Loucy (cell line): ENCODE results near the gene ANGPTL2.

ENCODE experiments used
- H2AFZ ChIP-seq: fragments of 200-600 bp; sonication (generic); 2 replicates; pipeline ENCODE4 v1.6.0; 2016; ENCODE audit warnings: antibody characterized with exemption, mild to moderate bottlenecking, low read length, moderate library complexity
- H3F3A ChIP-seq: fragments of 200-600 bp; 2 replicates; pipeline ENCODE4 v1.6.0; 2016; ENCODE audit warnings: antibody characterized with exemption, low read depth, mild to moderate bottlenecking
- H3K27me3 ChIP-seq: fragments of 200-600 bp; sonication (generic); 2 replicates; pipeline ENCODE4 v1.6.1; 2014; ENCODE audit warnings: low read length, mild to moderate bottlenecking; ENCODE audit not compliant: insufficient read depth, poor library complexity, severe bottlenecking
- H3K36me3 ChIP-seq: fragments of 200-600 bp; sonication (generic); 2 replicates; pipeline ENCODE4 v1.6.1; 2016; ENCODE audit warnings: low read length; ENCODE audit not compliant: insufficient read depth
- H3K4me1 ChIP-seq: fragments of 200-600 bp; sonication (generic); 2 replicates; pipeline ENCODE4 v1.5.1; 2014; ENCODE audit warnings: low read length, mild to moderate bottlenecking; ENCODE audit not compliant: insufficient read depth, poor library complexity, severe bottlenecking
- H3K4me2 ChIP-seq: fragments of 200-600 bp; sonication (generic); 2 replicates; pipeline ENCODE4 v1.6.0; 2014; ENCODE audit warnings: antibody characterized with exemption, low read length, low read depth, mild to moderate bottlenecking; ENCODE audit not compliant: poor library complexity, severe bottlenecking
- H3K4me3 ChIP-seq: fragments of 200-600 bp; sonication (generic); 2 replicates; pipeline ENCODE4 v1.5.1; 2014; ENCODE audit warnings: low read length, mild to moderate bottlenecking, mixed read lengths; ENCODE audit not compliant: poor library complexity, severe bottlenecking
- H3K79me2 ChIP-seq: fragments of 200-600 bp; sonication (generic); 2 replicates; pipeline ENCODE4 v1.6.1; 2014; ENCODE audit warnings: low read length; ENCODE audit not compliant: insufficient read depth
- H3K9ac ChIP-seq: fragments of 200-600 bp; sonication (generic); 2 replicates; pipeline ENCODE4 v1.6.0; 2014; ENCODE audit warnings: mild to moderate bottlenecking, low read depth, low read length, moderate library complexity; ENCODE audit not compliant: poor library complexity, severe bottlenecking
- H3K9me2 ChIP-seq: fragments of 200-600 bp; sonication (generic); replicated peaks from 2 replicates; pipeline ENCODE4 v1.6.1; 2016; ENCODE audit warnings: low read depth, low read length, mixed read lengths
- H3K9me3 ChIP-seq: fragments of 200-600 bp; sonication (generic); 2 replicates; pipeline ENCODE4 v1.6.1; 2014; ENCODE audit warnings: mild to moderate bottlenecking, antibody characterized with exemption, low read length, low read depth; ENCODE audit not compliant: insufficient read depth
- H4K20me1 ChIP-seq: fragments of 200-600 bp; sonication (generic); 2 replicates; pipeline ENCODE4 v1.6.0; 2014; ENCODE audit warnings: antibody characterized with exemption, low read length, mild to moderate bottlenecking; ENCODE audit not compliant: insufficient read depth, poor library complexity, severe bottlenecking
- CTCF ChIP-seq: fragments of 200-600 bp; sonication (generic); conservative IDR thresholded peaks from 2 replicates; pipeline ENCODE4 v1.5.1; 2014; ENCODE audit warnings: mild to moderate bottlenecking, antibody characterized with exemption, low read length
- EZH2phosphoT487 ChIP-seq: fragments of 200-600 bp; IDR thresholded peaks from 2 replicates; pipeline ENCODE4 v1.6.1; 2018; ENCODE audit warnings: antibody characterized with exemption, mild to moderate bottlenecking, moderate library complexity, borderline replicate concordance

ANGPTL2 gene

GRCh38 chr9:127121628-127122175 is 733 bp downstream of the ANGPTL2 start:
- H3K27me3 ChIP-seq: no peaks in the 10 kb centered on the region

GRCh38 chr9:127119320-127119709 is 3.1 kb downstream of the ANGPTL2 start:
- no peaks in the 10 kb centered on the region for H4K20me1 ChIP-seq
- H2AFZ ChIP-seq: no peak overlapping the region
- H3K9me3 ChIP-seq: no peaks in the 10 kb centered on the region
- no peaks in the 10 kb centered on the region for H3K27me3 ChIP-seq
- peaks cover 17% of the 10 kb centered on the region for H3K4me1 ChIP-seq
- no peaks in the 10 kb centered on the region for H3F3A ChIP-seq
- H3K79me2 ChIP-seq: no peaks in the 10 kb centered on the region
- no peak overlapping the region for H3K4me3 ChIP-seq
- TF ChIP-seq CTCF: no peak
- no peak for TF ChIP-seq EZH2phosphoT487
- no peak overlapping the region for H3K4me2 ChIP-seq
- H3K36me3 ChIP-seq: no peaks in the 10 kb centered on the region
- no peak overlapping the region for H3K9ac ChIP-seq
- no peaks in the 10 kb centered on the region for H3K9me2 ChIP-seq

More at GRCh38 chr9:127121628-127122175, 733 bp downstream of the ANGPTL2 start:
- Histone ChIP-seq H3F3A (no peaks in the 10 kb centered on the region), H3K9me2 (no peaks in the 10 kb centered on the region), H2AFZ (no peak overlapping the region), H3K9ac (no peak overlapping the region), H3K4me2 (no peak overlapping the region), H3K79me2 (no peaks in the 10 kb centered on the region), H3K9me3 (no peaks in the 10 kb centered on the region), H3K36me3 (no peaks in the 10 kb centered on the region), H4K20me1 (no peaks in the 10 kb centered on the region), H3K4me3 (no peak overlapping the region), H3K4me1 (peaks cover 6% of the 10 kb centered on the region)
- TF ChIP-seq CTCF (no peak), EZH2phosphoT487 (no peak)

GRCh38 chr9:127118597-127119319 is 3.7 kb downstream of the ANGPTL2 start:
- H3K4me2 ChIP-seq: no peak overlapping the region
- no peaks in the 10 kb centered on the region for H3K27me3 ChIP-seq
- H2AFZ ChIP-seq: no peak overlapping the region
- no peak overlapping the region for H3K9ac ChIP-seq
- H3F3A ChIP-seq: no peaks in the 10 kb centered on the region
- no peaks in the 10 kb centered on the region for H4K20me1 ChIP-seq
- no peaks in the 10 kb centered on the region for H3K9me2 ChIP-seq
- no peaks in the 10 kb centered on the region for H3K79me2 ChIP-seq
- peaks cover 17% of the 10 kb centered on the region for H3K4me1 ChIP-seq
- H3K9me3 ChIP-seq: no peaks in the 10 kb centered on the region
- H3K4me3 ChIP-seq: no peak overlapping the region
- TF ChIP-seq EZH2phosphoT487 (no peak), CTCF (no peak)
- H3K36me3 ChIP-seq: no peaks in the 10 kb centered on the region
